ENCODE data around the gene PPP6R2. TPM values are rescaled to one million over a fixed set of nuclear protein-coding genes. Genes with fewer than 3 reads are reported as not detected.
A peak's percentile ranks its signal among the peaks of the same experiment; 100 is the strongest.

Gene PPP6R2
- total RNA-seq, 1 donor from 2014 or later: 55.9 TPM

GRCh38 chr22:50436841-50437341 lies 93.8 kb downstream of the PPP6R2 start:
- Mint-ChIP-seq H3K4me3 (no peak overlapping the region), H3K27ac (ENCODE audit: unreplicated experiment) (no peak overlapping the region), H3K9me3 (no peaks in the 10 kb centered on the region), H3K27me3 (ENCODE audit: low read depth) (no peaks in the 10 kb centered on the region), H3K36me3 (ENCODE audit: low read depth) (peaks cover 2% of the 10 kb centered on the region), H3K4me1 (no peaks in the 10 kb centered on the region)
- no peak for TF ChIP-seq CTCF (conservative IDR thresholded peaks at IDR 0.05)
- DNase-seq (ENCODE audit: low read depth, low spot score): no peak

GRCh38 chr22:50437511-50438304 lies 94.6 kb downstream of the PPP6R2 start:
- no peaks in the 10 kb centered on the region for H3K9me3 Mint-ChIP-seq
- no peak overlapping the region for H3K4me3 Mint-ChIP-seq
- H3K27ac Mint-ChIP-seq (ENCODE audit: unreplicated experiment): no peak overlapping the region
- H3K36me3 Mint-ChIP-seq (ENCODE audit: low read depth): peaks cover 2% of the 10 kb centered on the region
- TF ChIP-seq CTCF (conservative IDR thresholded peaks at IDR 0.05): no peak
- DNase-seq (ENCODE audit: low read depth, low spot score): no peak
- H3K27me3 Mint-ChIP-seq (ENCODE audit: low read depth): peaks cover 2% of the 10 kb centered on the region
- no peaks in the 10 kb centered on the region for H3K4me1 Mint-ChIP-seq

- no peak for TF ChIP-seq CTCF (conservative IDR thresholded peaks at IDR 0.05)
- peaks cover 5% of the 10 kb centered on the region for H3K27me3 Mint-ChIP-seq (ENCODE audit: low read depth)
These were observed 95.5 kb downstream of the PPP6R2 start for GRCh38 chr22:50438305-50439275.

GRCh38 chr22:50439314-50439870 lies 96.3 kb downstream of the PPP6R2 start:
- Mint-ChIP-seq H3K4me3 (no peak overlapping the region), H3K27ac (ENCODE audit: unreplicated experiment) (no peak overlapping the region), H3K9me3 (no peaks in the 10 kb centered on the region), H3K36me3 (ENCODE audit: low read depth) (peaks cover 5% of the 10 kb centered on the region), H3K4me1 (no peaks in the 10 kb centered on the region), H3K27me3 (ENCODE audit: low read depth) (peaks cover 5% of the 10 kb centered on the region)
- no peak for DNase-seq (ENCODE audit: low read depth, low spot score)
- no peak for TF ChIP-seq CTCF (conservative IDR thresholded peaks at IDR 0.05)

More at GRCh38 chr22:50438305-50439275, 95.5 kb downstream of the PPP6R2 start:
- no peak for DNase-seq (ENCODE audit: low read depth, low spot score)
- H3K27ac Mint-ChIP-seq (ENCODE audit: unreplicated experiment): no peak overlapping the region
- H3K9me3 Mint-ChIP-seq: no peaks in the 10 kb centered on the region
- no peak overlapping the region for H3K4me3 Mint-ChIP-seq
- H3K4me1 Mint-ChIP-seq: no peaks in the 10 kb centered on the region
- H3K36me3 Mint-ChIP-seq (ENCODE audit: low read depth): peaks cover 5% of the 10 kb centered on the region

GRCh38 chr22:50439871-50440331 lies 96.8 kb downstream of the PPP6R2 start:
- no peaks in the 10 kb centered on the region for H3K4me1 Mint-ChIP-seq
- no peaks in the 10 kb centered on the region for H3K9me3 Mint-ChIP-seq
- H3K27me3 Mint-ChIP-seq (ENCODE audit: low read depth): peaks cover 5% of the 10 kb centered on the region
- DNase-seq (ENCODE audit: low read depth, low spot score): no peak
- TF ChIP-seq CTCF (conservative IDR thresholded peaks at IDR 0.05): no peak
- peaks cover 5% of the 10 kb centered on the region for H3K36me3 Mint-ChIP-seq (ENCODE audit: low read depth)
- H3K27ac Mint-ChIP-seq (ENCODE audit: unreplicated experiment): no peak overlapping the region
- H3K4me3 Mint-ChIP-seq: peak overlapping the region; percentile 27

All from neural crest cell (in vitro differentiated cells).